Left hindlimb (tissue), 1 donor: ENCODE data around the gene ALG2.
"Not testable (repeated sequence)": the region's sequence is repeated elsewhere in the genome, so short reads cannot be mapped to it uniquely, and the experiment has no call there.

Experiments
- DNase-seq: peaks from one replicate; pipeline ENCODE4 v3.0.0-alpha.2; 2018

The ALG2 gene

GRCh38 chr9:99237849-99238248, 16.1 kb upstream of the ALG2 start:
- DNase-seq = not testable (repeated sequence)

GRCh38 chr9:99237356-99237755, 15.6 kb upstream of the ALG2 start:
- no peak for DNase-seq

- no peak for DNase-seq
Measured at GRCh38 chr9:99235926-99236634, 14.3 kb upstream of the ALG2 start.

- DNase-seq = no peak
Measured at GRCh38 chr9:99235069-99235468, 13.3 kb upstream of the ALG2 start.

- no peak for DNase-seq
Measured at GRCh38 chr9:99234618-99235017, 12.9 kb upstream of the ALG2 start.

GRCh38 chr9:99231711-99232110, 10.0 kb upstream of the ALG2 start:
- DNase-seq = no peak

GRCh38 chr9:99230206-99230605, 8.5 kb upstream of the ALG2 start:
- DNase-seq = no peak

- no peak for DNase-seq
Measured at GRCh38 chr9:99226054-99226453, 4.3 kb upstream of the ALG2 start.

GRCh38 chr9:99224445-99224844, 2.7 kb upstream of the ALG2 start:
- no peak for DNase-seq

GRCh38 chr9:99222416-99223270, 901 bp upstream of the ALG2 start:
- no peak for DNase-seq

- DNase-seq = no peak
Measured at GRCh38 chr9:99221266-99221620, 499 bp downstream of the ALG2 start.

- no peak for DNase-seq
Measured at GRCh38 chr9:99220011-99220410, 1.7 kb downstream of the ALG2 start.

GRCh38 chr9:99216073-99216472, 5.7 kb downstream of the ALG2 start:
- DNase-seq = no peak

- no peak for DNase-seq
Measured at GRCh38 chr9:99213197-99213596, 8.5 kb downstream of the ALG2 start.

GRCh38 chr9:99211746-99212145, 10.0 kb downstream of the ALG2 start:
- no peak for DNase-seq

GRCh38 chr9:99210572-99210971, 11.2 kb downstream of the ALG2 start:
- no peak for DNase-seq

GRCh38 chr9:99201603-99202002, 20.1 kb downstream of the ALG2 start:
- no peak for DNase-seq

GRCh38 chr9:99199938-99200539, 21.7 kb downstream of the ALG2 start:
- DNase-seq = no peak

- no peak for DNase-seq
Measured at GRCh38 chr9:99197987-99198386, 23.8 kb downstream of the ALG2 start.

- no peak for DNase-seq
Measured at GRCh38 chr9:99197124-99197630, 24.6 kb downstream of the ALG2 start.

- not testable (repeated sequence) for DNase-seq
Measured at GRCh38 chr9:99196484-99196883, 25.3 kb downstream of the ALG2 start.

- DNase-seq = no peak
Measured at GRCh38 chr9:99193466-99193821, 28.3 kb downstream of the ALG2 start.

GRCh38 chr9:99192786-99193465, 28.8 kb downstream of the ALG2 start:
- DNase-seq = no peak
